ENCODE results near the gene PASK. TPM values are rescaled to one million over a fixed set of nuclear protein-coding genes. Genes with fewer than 3 reads are reported as not detected.

The PASK gene
- total RNA-seq, 2 donors from 2014 or later, result 108 to 163 TPM

DNA sequence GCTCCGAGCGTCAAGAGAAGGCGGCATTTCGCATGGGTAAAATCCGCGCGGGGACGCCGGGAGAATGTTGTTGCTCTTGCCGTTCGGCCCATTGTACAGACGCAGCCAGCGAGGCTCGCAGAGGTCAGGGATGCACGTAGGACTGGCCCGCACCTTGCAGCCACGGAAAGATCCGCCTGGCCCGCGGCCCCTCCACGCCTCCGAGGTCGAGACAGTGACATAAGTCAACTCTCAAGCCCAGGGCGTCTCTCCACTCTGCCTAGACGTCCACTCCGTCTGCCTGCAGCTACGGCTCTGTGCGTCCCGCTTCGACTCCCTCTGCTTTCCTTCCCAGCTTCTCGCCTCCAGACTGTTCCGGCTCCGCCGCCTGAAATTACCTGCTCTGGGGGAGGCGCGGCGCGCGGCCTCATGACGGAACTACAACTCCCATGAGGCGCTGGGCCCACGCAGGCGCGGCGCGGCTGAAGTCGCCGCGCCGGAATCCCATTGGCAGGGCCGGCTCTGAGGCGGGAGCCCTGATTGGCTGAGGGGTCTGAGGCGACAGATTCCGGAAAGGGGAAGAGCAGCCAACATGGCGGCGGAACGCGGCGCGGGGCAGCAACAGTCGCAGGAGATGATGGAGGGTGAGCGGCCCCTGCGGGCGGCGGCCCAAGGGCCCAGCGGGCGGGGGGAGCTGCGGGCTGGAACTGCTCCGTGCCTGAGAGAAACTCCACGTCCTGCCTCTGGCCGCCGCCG lies 820 bp upstream of the PASK start, which contains the start of gene PPP1R7:
TSS of gene PPP1R7 (plus strand) at position 543 of the 735 bp plus-strand sequence. CDS start at position 572, 29 bp downstream.
- Mint-ChIP-seq H3K4me3 (peak within 1 kb of the TSS; percentile 100), H3K36me3 (ENCODE audit: low read depth) (peaks cover 6% of the 10 kb centered on the region), H3K4me1 (peaks cover 39% of the 10 kb centered on the region)

DNA sequence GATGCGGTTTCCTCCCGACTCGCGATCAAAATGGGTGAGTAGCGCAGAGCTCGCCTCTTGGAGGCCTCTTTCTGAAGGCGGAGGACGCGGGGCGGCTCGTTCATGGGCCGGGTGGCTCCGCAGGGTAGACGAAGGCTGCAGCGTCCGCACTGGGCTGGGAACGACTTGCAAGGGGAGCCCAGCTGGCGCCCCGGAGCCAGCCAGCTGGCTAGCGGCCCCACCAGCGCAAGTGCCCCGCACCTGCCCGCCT lies 328 bp upstream of the PASK start:
- no peak for ATAC-seq
- H3K9me3 ChIP-seq (ENCODE audit: control insufficient read depth, low read length, poor library complexity, severe bottlenecking), result no peaks in the 10 kb centered on the region
- Mint-ChIP-seq H3K27ac (peak overlapping the region; percentile 99), H3K4me3 (peak overlapping the region; percentile 100), H3K27me3 (no peaks in the 10 kb centered on the region), H3K4me1 (peaks cover 41% of the 10 kb centered on the region), H3K36me3 (ENCODE audit: low read depth) (peaks cover 6% of the 10 kb centered on the region)
- no peak for DNase-seq

More for the DNA sequence above, 820 bp upstream of the PASK start, which contains the start of gene PPP1R7:
- Mint-ChIP-seq H3K27me3 (no peaks in the 10 kb centered on the region), H3K27ac (peak within 1 kb of the TSS; percentile 99)
- ATAC-seq (peak; percentile 84), DNase-seq (peak; percentile 88 to 95 (median 92))
- no peaks in the 10 kb centered on the region for H3K9me3 ChIP-seq (ENCODE audit: control insufficient read depth, low read length, poor library complexity, severe bottlenecking)

- DNase-seq (no peak), ATAC-seq (no peak)
- peaks cover 39% of the 10 kb centered on the region for H3K4me1 Mint-ChIP-seq
- no peaks in the 10 kb centered on the region for H3K27me3 Mint-ChIP-seq
- no peaks in the 10 kb centered on the region for H3K9me3 ChIP-seq (ENCODE audit: control insufficient read depth, low read length, poor library complexity, severe bottlenecking)
- peaks cover 6% of the 10 kb centered on the region for H3K36me3 Mint-ChIP-seq (ENCODE audit: low read depth)
- peak overlapping the region; percentile 93 for H3K27ac Mint-ChIP-seq
- H3K4me3 Mint-ChIP-seq, result peak overlapping the region; percentile 97
Observed at GRCh38 chr2:241148239-241148638, 1.0 kb downstream of the PASK start.

DNA sequence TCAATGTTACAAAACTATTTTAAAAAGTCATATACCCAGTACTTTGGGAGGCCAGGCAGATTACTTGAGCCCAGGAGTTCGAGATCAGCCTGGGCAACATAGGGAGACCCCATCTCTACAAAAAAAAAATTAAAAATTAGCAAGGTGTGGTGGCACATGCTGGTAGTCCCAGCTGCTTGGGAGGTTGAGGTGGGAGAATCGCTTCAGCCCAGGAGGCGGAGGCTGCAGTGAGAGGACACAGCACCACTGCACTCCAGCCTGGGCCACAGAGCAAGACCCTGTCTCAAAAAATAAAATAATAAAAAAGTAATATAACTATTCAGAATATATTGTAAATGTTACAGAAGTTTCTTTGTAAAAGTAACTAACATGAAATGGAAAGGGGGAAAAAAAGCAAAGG lies 1.9 kb downstream of the PASK start:
- no peak for DNase-seq

DNA sequence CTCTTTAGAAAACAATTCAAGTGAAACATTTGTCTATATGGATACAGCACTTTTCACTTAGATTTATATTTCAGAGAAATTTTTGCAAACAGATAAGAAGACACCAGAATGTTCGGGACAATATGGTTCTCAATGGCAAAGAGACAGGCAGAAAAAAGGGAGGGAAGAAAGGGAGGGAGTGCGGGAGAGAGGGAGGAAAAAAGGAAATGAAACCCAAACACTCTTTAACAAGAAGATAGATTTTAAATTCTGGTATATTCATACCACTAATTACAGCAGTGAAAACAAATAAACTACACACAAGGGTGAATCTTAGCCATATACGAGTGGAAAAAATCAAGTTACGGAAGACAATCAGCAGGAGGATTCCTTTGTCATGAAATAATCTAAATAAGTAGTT lies 3.0 kb downstream of the PASK start:
- no peak for DNase-seq
- H3K36me3 Mint-ChIP-seq (ENCODE audit: low read depth), result peaks cover 9% of the 10 kb centered on the region
- peak overlapping the region; percentile 5 for H3K4me3 Mint-ChIP-seq

More for the DNA sequence above, 1.9 kb downstream of the PASK start:
- Mint-ChIP-seq H3K4me3 (peak overlapping the region; percentile 97), H3K27ac (no peak overlapping the region), H3K36me3 (ENCODE audit: low read depth) (peaks cover 6% of the 10 kb centered on the region), H3K4me1 (peaks cover 37% of the 10 kb centered on the region), H3K27me3 (no peaks in the 10 kb centered on the region)
- no peak for ATAC-seq
- H3K9me3 ChIP-seq (ENCODE audit: control insufficient read depth, low read length, poor library complexity, severe bottlenecking), result no peaks in the 10 kb centered on the region

GRCh38 chr2:241142593-241142992 lies 6.7 kb downstream of the PASK start:
- Mint-ChIP-seq H3K27ac (no peak overlapping the region), H3K36me3 (ENCODE audit: low read depth) (peaks cover 3% of the 10 kb centered on the region), H3K27me3 (no peaks in the 10 kb centered on the region), H3K4me3 (no peak overlapping the region), H3K4me1 (peaks cover 10% of the 10 kb centered on the region)
- H3K9me3 ChIP-seq (ENCODE audit: control insufficient read depth, low read length, poor library complexity, severe bottlenecking), result no peaks in the 10 kb centered on the region
- DNase-seq, result no peak
- ATAC-seq, result no peak

More for the DNA sequence above, 3.0 kb downstream of the PASK start:
- Mint-ChIP-seq H3K4me1 (peaks cover 31% of the 10 kb centered on the region), H3K27me3 (no peaks in the 10 kb centered on the region), H3K27ac (no peak overlapping the region)
- H3K9me3 ChIP-seq (ENCODE audit: control insufficient read depth, low read length, poor library complexity, severe bottlenecking), result no peaks in the 10 kb centered on the region
- ATAC-seq, result no peak

DNA sequence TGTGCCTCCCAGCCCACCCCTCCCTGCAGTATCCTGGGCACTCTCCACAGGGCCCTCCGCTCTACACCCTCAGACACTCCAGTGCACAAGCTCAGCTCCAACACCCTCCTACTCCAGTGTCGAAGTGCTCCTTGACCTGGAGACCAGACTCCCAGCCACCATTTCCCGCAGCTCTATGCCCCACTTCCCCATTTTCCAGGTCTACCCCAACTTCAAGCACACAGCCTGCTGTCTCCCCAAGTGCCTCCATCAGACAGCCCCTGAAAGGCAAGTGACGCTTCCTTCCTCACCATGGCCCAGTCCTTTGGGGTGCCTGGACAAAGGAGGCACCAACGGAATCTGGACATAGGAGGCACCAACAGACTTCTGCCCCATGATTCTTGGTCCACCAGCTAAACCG lies 7.2 kb downstream of the PASK start:
- H3K4me3 Mint-ChIP-seq, result no peak overlapping the region
- H3K27me3 Mint-ChIP-seq, result no peaks in the 10 kb centered on the region
- ATAC-seq (no peak), DNase-seq (no peak)
- H3K27ac Mint-ChIP-seq, result peak overlapping the region; percentile 79
- H3K36me3 Mint-ChIP-seq (ENCODE audit: low read depth), result peaks cover 3% of the 10 kb centered on the region
- H3K4me1 Mint-ChIP-seq, result peaks cover 10% of the 10 kb centered on the region
- no peaks in the 10 kb centered on the region for H3K9me3 ChIP-seq (ENCODE audit: control insufficient read depth, low read length, poor library complexity, severe bottlenecking)

DNA sequence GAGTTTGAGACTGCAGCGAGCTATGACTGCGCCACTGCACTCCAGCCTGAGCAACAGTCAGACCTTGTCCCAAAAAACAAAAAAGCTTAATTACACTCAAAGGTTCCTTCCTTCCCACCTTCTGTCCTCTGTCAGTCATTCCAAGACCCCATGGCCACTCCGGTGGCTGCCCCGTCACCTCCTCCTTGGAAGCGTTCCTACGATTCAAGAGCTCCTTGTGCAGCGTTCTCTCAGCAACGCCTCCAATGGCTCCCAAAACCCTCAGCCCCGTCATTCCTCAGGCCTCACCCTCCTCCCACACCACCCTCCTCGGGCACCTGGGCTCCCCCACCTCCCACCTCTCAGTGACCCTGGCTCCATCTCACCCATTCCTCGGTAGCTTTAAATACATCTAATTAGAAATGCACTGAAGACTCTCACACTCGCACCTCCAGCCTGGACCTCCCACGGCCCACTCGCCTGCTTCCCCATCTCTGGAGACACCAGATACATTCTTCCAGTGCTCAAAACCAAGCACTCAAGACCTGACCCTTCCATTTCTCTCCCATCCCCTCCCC lies 8.0 kb downstream of the PASK start:
- peak overlapping the region; percentile 79 for H3K27ac Mint-ChIP-seq

GRCh38 chr2:241140445-241140840 lies 8.8 kb downstream of the PASK start:
- Mint-ChIP-seq H3K36me3 (ENCODE audit: low read depth) (peaks cover 3% of the 10 kb centered on the region), H3K27me3 (no peaks in the 10 kb centered on the region), H3K4me3 (no peak overlapping the region), H3K27ac (no peak overlapping the region), H3K4me1 (peaks cover 6% of the 10 kb centered on the region)
- DNase-seq (no peak), ATAC-seq (no peak)
- no peaks in the 10 kb centered on the region for H3K9me3 ChIP-seq (ENCODE audit: control insufficient read depth, low read length, poor library complexity, severe bottlenecking)

More for the DNA sequence above, 8.0 kb downstream of the PASK start:
- ATAC-seq (no peak), DNase-seq (no peak)
- no peaks in the 10 kb centered on the region for H3K9me3 ChIP-seq (ENCODE audit: control insufficient read depth, low read length, poor library complexity, severe bottlenecking)
- no peak overlapping the region for H3K4me3 Mint-ChIP-seq
- peaks cover 8% of the 10 kb centered on the region for H3K4me1 Mint-ChIP-seq
- peaks cover 3% of the 10 kb centered on the region for H3K36me3 Mint-ChIP-seq (ENCODE audit: low read depth)
- H3K27me3 Mint-ChIP-seq, result no peaks in the 10 kb centered on the region

DNA sequence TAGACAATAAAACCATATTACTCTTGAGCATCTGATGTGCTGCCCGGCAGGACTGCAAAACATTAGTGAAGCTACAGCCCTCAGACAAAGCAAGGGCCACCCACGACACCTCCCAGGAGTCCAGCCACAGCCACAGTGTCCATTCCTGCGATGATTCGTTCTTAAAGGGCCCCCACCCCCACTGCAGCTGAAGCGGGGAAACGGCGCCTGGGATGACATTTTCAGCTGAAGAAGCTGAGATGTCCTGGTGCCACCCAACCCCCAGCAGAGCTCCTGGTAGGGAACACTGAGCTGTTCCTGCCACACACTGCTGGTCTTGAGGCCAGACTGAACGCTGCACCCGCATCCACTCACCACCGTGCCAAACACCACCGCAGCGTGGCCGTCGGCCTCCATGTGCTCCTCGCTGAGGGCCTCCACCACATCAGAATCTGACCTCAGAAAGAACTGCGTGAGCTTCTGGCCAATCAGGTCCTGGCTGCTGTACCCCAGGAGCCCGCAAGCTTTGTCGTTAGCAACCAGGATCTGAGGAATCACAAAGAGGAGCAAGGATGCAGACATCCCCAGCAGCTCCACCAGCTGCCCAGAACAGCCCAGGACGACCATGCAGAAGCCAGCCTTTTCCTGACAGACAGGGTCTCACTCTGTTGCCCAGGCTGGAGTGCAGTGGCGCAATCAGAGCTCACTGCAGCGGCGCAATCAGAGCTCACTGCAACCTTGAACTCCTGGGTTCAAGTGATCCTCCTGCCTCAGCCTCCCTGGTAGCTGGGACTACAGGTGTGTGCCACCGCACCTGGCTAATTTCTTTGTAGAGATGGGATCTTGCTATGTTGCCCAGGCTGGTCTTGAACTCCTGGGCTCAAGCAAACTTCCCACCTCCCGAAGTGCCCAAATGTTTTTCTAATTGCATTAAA lies 9.5 kb downstream of the PASK start:
- peaks cover 6% of the 10 kb centered on the region for H3K4me1 Mint-ChIP-seq
- H3K36me3 Mint-ChIP-seq (ENCODE audit: low read depth), result peaks cover 3% of the 10 kb centered on the region
- ATAC-seq (no peak), DNase-seq (no peak)
- H3K9me3 ChIP-seq (ENCODE audit: control insufficient read depth, low read length, poor library complexity, severe bottlenecking), result no peaks in the 10 kb centered on the region
- H3K27me3 Mint-ChIP-seq, result no peaks in the 10 kb centered on the region
- H3K27ac Mint-ChIP-seq, result no peak overlapping the region
- no peak overlapping the region for H3K4me3 Mint-ChIP-seq

DNA sequence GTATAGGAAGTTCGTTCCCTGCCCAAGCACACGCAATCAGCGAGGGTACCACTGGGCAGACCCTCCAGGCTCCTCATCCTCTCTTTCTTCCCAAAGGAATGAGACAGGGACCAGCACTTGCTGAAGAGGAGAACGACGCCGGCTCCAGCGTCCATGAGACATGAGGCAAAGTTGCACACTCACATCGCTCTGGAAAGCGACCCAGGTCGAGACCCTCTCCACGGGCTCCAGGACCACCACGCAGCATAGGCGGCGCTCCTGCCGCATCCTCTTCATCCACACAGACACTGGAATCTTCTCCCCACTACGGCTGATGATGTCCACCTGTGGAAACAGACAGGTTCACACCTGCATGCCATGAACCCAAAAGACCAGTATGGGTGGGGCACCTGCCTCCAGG lies 10.8 kb downstream of the PASK start:
- H3K9me3 ChIP-seq (ENCODE audit: control insufficient read depth, low read length, poor library complexity, severe bottlenecking), result no peaks in the 10 kb centered on the region
- H3K4me1 Mint-ChIP-seq, result peaks cover 5% of the 10 kb centered on the region
- no peak for ATAC-seq

GRCh38 chr2:241137276-241138190 lies 11.7 kb downstream of the PASK start:
- peaks cover 5% of the 10 kb centered on the region for H3K4me1 Mint-ChIP-seq

More for the DNA sequence above, 10.8 kb downstream of the PASK start:
- Mint-ChIP-seq H3K27ac (no peak overlapping the region), H3K27me3 (no peaks in the 10 kb centered on the region), H3K4me3 (no peak overlapping the region), H3K36me3 (ENCODE audit: low read depth) (peaks cover 5% of the 10 kb centered on the region)
- no peak for DNase-seq

More at GRCh38 chr2:241137276-241138190, 11.7 kb downstream of the PASK start:
- H3K9me3 ChIP-seq (ENCODE audit: control insufficient read depth, low read length, poor library complexity, severe bottlenecking), result no peaks in the 10 kb centered on the region
- no peaks in the 10 kb centered on the region for H3K27me3 Mint-ChIP-seq
- H3K27ac Mint-ChIP-seq, result no peak overlapping the region
- DNase-seq (no peak), ATAC-seq (no peak)
- H3K36me3 Mint-ChIP-seq (ENCODE audit: low read depth), result peaks cover 5% of the 10 kb centered on the region
- H3K4me3 Mint-ChIP-seq, result no peak overlapping the region

All from T-helper 17 cell (primary cell).